MM.1S (cell line): ENCODE data around the gene NPEPL1.

Source experiments
- EZH2 ChIP-seq: fragments of 300-600 bp; sonication (generic); optimal IDR thresholded peaks from 2 replicates; pipeline ENCODE3; 2017; ENCODE audit warnings: low read depth, mild to moderate bottlenecking, antibody characterized with exemption, low read length, mixed read lengths
- TF ChIP-seq, protein P1 (sequence below): fragments of 300-600 bp; sonication (generic); IDR thresholded peaks from 2 replicates; pipeline ENCODE4 v1.5.1; 2016; ENCODE audit warnings: antibody characterized with exemption, low read length, mixed read lengths

DNA sequence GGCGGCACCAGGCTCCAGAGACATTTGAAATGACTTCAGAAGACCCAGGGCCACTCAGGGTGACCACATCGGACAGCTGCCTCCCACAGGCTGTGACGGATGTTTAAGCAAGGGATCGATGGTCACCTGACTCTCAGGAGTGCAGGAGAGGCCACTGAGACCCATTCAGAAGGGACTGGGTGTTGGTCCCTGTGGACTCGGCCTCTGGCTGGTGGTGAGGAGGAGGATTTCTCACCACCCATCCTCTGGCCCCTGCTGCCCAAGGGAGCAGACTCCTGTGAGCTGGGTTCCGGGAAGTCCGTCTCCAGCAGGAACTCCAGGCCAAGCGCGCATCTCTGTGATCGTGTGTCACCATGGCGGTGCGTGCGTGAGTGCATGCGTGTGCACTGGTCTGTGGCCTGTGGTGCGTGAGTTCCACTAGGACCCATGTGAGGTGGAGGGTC, 25.5 kb downstream of the NPEPL1 start:
- TF ChIP-seq, protein P1, sequence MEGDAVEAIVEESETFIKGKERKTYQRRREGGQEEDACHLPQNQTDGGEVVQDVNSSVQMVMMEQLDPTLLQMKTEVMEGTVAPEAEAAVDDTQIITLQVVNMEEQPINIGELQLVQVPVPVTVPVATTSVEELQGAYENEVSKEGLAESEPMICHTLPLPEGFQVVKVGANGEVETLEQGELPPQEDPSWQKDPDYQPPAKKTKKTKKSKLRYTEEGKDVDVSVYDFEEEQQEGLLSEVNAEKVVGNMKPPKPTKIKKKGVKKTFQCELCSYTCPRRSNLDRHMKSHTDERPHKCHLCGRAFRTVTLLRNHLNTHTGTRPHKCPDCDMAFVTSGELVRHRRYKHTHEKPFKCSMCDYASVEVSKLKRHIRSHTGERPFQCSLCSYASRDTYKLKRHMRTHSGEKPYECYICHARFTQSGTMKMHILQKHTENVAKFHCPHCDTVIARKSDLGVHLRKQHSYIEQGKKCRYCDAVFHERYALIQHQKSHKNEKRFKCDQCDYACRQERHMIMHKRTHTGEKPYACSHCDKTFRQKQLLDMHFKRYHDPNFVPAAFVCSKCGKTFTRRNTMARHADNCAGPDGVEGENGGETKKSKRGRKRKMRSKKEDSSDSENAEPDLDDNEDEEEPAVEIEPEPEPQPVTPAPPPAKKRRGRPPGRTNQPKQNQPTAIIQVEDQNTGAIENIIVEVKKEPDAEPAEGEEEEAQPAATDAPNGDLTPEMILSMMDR = no peak
- TF ChIP-seq EZH2 = no peak
